GM12874 (cell line): ENCODE results near the gene KCTD11.
A peak's percentile ranks its signal among the peaks of the same experiment; 100 is the strongest.

ENCODE experiments used
- CTCF ChIP-seq: IDR thresholded peaks from 2 replicates; pipeline ENCODE4 v1.5.1; 2011; ENCODE audit warnings: low read depth, mild to moderate bottlenecking, control low read depth, low read length, moderate library complexity; ENCODE audit not compliant: insufficient read depth

The KCTD11 gene

GRCh38 chr17:7355053-7355452 is 3.1 kb downstream of the KCTD11 start, which contains the start of gene TMEM95:
TSS of gene TMEM95 (plus strand) at chr17:7355156. CDS start at chr17:7355205, 49 bp downstream.
- TF ChIP-seq CTCF: no peak

- TF ChIP-seq CTCF: no peak
These were observed 3.6 kb downstream of the KCTD11 start for GRCh38 chr17:7355573-7355972.

- peak; percentile 97 for TF ChIP-seq CTCF
These were observed 4.1 kb downstream of the KCTD11 start for GRCh38 chr17:7356072-7356549.

- no peak for TF ChIP-seq CTCF
These were observed 4.8 kb downstream of the KCTD11 start for GRCh38 chr17:7356756-7357155.

- TF ChIP-seq CTCF: no peak
These were observed 5.4 kb downstream of the KCTD11 start for GRCh38 chr17:7357381-7357780.

GRCh38 chr17:7361906-7362305 is 9.9 kb downstream of the KCTD11 start:
- TF ChIP-seq CTCF: no peak

GRCh38 chr17:7363311-7363710 is 11.3 kb downstream of the KCTD11 start:
- no peak for TF ChIP-seq CTCF
